Kidney (tissue), 14 donors: Measurements from ENCODE around the gene ALKAL2. TPM values are rescaled to one million over a fixed set of nuclear protein-coding genes. Genes with fewer than 3 reads are reported as not detected.

Experiments
- DNase-seq, 5 donors: peaks; one replicate each; pipeline ENCODE4 v3.0.0-alpha.2; 2013 to 2020
- FAIRE-seq: peaks from 2 replicates; lab custom pipeline; 2012; peaks lifted over from hg19 to GRCh38; lab: Jason Lieb, UNC
- H3K27ac ChIP-seq, 2 donors: one replicate each; pipeline ENCODE4 v1.7.0; 2013; ENCODE audit warnings: low read depth in 2 of 2, low read length in 2 of 2, inconsistent platforms in 1 of 2
- H3K27me3 ChIP-seq: one replicate; pipeline ENCODE4 v1.7.1; 2013; ENCODE audit warnings: low read length, inconsistent platforms; ENCODE audit not compliant: control insufficient read depth, insufficient read depth
- H3K36me3 ChIP-seq, 3 donors: one replicate each; pipeline versions ENCODE4 v1.7.0 to v1.7.1; 2013; ENCODE audit warnings: low read length in 3 of 3, control low read depth in 1 of 3, inconsistent platforms in 1 of 3; ENCODE audit not compliant: insufficient read depth in 3 of 3, control insufficient read depth in 2 of 3
- H3K4me1 ChIP-seq, 3 donors: one replicate each; pipeline versions ENCODE4 v1.7.0 to v1.7.1; 2013; ENCODE audit warnings: low read length in 3 of 3, inconsistent platforms in 1 of 3, low read depth in 1 of 3; ENCODE audit not compliant: control insufficient read depth in 2 of 3, insufficient read depth in 2 of 3
- H3K4me3 ChIP-seq, 3 donors: one replicate each; pipeline versions ENCODE4 v1.7.0 to v1.8.1; 2013; ENCODE audit warnings: low read length in 3 of 3, control low read depth in 1 of 3, inconsistent platforms in 1 of 3
- H3K9ac ChIP-seq, 3 donors: one replicate each; pipeline versions ENCODE4 v1.7.0 to v1.7.1; 2013; ENCODE audit warnings: low read length in 3 of 3, control low read depth in 1 of 3, inconsistent platforms in 1 of 3
- H3K9me3 ChIP-seq, 3 donors: one replicate each; pipeline versions ENCODE4 v1.7.0 to v1.7.1; 2013; ENCODE audit warnings: low read length in 3 of 3, control low read depth in 1 of 3, inconsistent platforms in 1 of 3; ENCODE audit not compliant: control insufficient read depth in 2 of 3, insufficient read depth in 1 of 3
- intact Hi-C: fragments of 100-400 bp; cut with DNase I; formaldehyde crosslinking; loops from one replicate; pipeline ENCODE4 v1.11.1; 2022
- polyA plus RNA-seq: library from polyadenylated mRNA; stranded (reverse); fragments of 350-450 nt; fragmentation: Illumina TruSeq; extraction: RNeasy Lipid Tissue Mini Kit (QIAGEN cat#74804); gene quantifications from one replicate; pipeline ENCODE4 v1.2.3, GENCODE V29; 2014; ENCODE audit warnings: low read depth, low replicate concordance; ENCODE audit not compliant: insufficient read depth
- total RNA-seq: library from RNA; stranded (reverse); fragmentation: NEBNext Ultra II Directional; extraction: Animal tissue kit (Norgen Biotek cat#: 25700); gene quantifications from one replicate; pipeline ENCODE4 v1.2.1, GENCODE V29; 2021
- TF ChIP-seq, protein P1 (sequence below): IDR thresholded peaks from 3 replicates; pipeline ENCODE4 v1.5.1; 2012; ENCODE audit warnings: mild to moderate bottlenecking, moderate library complexity, borderline replicate concordance; ENCODE audit not compliant: insufficient read depth; ENCODE audit errors: extremely low read depth
- donor health status: control.
- donor health status: control.
- donor health status: control.
- donor health status: control.
- donor health status: control.
- donor health status: DM: yes; HTN: yes; CAD: no.
- donor health status: Normal renal cell carcinoma (clear cell type).

Gene ALKAL2
- total and polyA plus RNA-seq, 2 donors from 2014 or later: 8.0 to 18.2 TPM

DNA sequence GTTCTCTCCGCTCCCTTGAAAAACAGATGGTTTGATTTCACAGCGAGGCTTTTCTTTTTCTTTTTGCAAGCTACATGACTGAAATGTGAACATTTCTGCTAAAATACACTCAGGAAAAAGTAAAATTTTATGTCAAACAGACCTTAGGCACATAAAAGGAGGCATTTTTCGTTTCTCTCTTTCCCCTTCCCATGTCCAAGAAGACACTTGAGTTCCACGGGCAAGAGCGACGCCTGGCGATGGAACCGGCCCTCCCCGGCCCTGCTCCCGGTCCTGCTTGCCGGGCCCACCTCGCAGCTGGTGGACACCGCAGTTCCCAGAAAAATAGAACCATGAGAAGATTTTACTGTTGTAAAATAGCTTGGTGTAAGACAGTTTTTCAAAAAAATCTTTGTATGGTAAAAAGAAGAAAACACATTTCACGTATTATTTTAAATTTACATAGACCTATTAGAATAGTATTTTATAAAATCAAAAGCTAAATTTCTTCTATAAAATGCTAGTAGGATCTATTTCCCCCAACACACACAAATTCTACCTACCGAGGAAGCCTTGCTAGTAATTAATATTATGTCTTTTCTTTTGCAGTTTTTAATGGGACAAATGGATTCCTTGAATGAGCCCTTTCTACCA is 2.3 kb upstream of the ALKAL2 start:
- Histone ChIP-seq H3K27me3 (peaks cover 6% of the 10 kb centered on the region), H3K4me3 (peak overlapping the region; percentile 47 to 73 (median 51)), H3K9me3 (no peaks in the 10 kb centered on the region), H3K9ac (peak overlapping the region in 1 of 3 donors; percentile 55), H3K4me1 (peaks cover 0 to 7% (median 0%) of the 10 kb centered on the region in 3 donors), H3K27ac (peak overlapping the region in 1 of 2 donors; percentile 23), H3K36me3 (no peaks in the 10 kb centered on the region)
- intact Hi-C loops: no loop called here
- FAIRE-seq (peak; percentile 90), DNase-seq (peak; percentile 83 to 92 (median 87))
- TF ChIP-seq, protein P1, sequence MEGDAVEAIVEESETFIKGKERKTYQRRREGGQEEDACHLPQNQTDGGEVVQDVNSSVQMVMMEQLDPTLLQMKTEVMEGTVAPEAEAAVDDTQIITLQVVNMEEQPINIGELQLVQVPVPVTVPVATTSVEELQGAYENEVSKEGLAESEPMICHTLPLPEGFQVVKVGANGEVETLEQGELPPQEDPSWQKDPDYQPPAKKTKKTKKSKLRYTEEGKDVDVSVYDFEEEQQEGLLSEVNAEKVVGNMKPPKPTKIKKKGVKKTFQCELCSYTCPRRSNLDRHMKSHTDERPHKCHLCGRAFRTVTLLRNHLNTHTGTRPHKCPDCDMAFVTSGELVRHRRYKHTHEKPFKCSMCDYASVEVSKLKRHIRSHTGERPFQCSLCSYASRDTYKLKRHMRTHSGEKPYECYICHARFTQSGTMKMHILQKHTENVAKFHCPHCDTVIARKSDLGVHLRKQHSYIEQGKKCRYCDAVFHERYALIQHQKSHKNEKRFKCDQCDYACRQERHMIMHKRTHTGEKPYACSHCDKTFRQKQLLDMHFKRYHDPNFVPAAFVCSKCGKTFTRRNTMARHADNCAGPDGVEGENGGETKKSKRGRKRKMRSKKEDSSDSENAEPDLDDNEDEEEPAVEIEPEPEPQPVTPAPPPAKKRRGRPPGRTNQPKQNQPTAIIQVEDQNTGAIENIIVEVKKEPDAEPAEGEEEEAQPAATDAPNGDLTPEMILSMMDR: peak; percentile 77

DNA sequence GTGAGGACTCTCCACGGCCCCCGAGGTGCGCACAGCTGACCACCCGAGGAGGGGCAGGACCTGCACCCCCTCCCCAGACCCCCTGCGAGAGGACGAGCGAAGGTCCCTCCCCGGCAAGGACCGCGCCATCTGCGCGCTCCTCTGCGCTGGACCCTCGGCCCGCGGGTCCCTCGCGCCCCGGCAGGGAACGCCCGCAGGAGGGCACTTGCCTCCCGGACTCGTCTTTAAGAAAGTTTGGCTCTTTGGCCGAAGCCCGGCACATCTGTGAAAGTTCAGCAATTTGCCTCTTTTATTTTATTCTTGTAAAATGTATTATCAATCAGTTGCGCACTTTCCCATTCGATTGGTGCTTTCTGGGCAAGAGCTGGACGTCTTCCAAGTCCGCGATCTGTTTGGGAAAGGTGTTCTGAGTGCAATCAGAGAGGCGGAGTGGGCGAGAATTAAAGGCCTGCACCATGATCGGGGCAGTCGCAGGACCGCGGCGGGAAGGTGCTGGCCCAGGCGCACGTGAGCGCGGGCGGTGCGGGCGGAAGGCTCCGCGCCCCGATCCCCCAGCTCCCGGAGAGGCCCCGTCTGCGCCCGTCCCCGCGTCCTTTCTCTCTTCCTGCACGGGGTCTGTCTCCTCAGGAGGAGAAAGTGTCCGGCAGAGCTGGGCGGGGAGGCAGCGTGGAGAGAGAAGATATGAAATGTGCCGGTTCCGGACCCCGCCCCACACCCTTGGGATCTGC is 1.6 kb upstream of the ALKAL2 start:
- H3K36me3 ChIP-seq: no peaks in the 10 kb centered on the region
- peaks cover 0 to 7% (median 0%) of the 10 kb centered on the region in 3 donors for H3K4me1 ChIP-seq
- intact Hi-C loops: no loop called here
- H3K9ac ChIP-seq: peak overlapping the region in 2 of 3 donors; percentile 34 to 55
- no peaks in the 10 kb centered on the region for H3K9me3 ChIP-seq
- peak overlapping the region in 1 of 2 donors; percentile 23 for H3K27ac ChIP-seq
- TF ChIP-seq, protein P1: no peak
- peak; percentile 33 to 75 (median 42) for DNase-seq
- no peak for FAIRE-seq
- H3K27me3 ChIP-seq: peaks cover 6% of the 10 kb centered on the region
- H3K4me3 ChIP-seq: peak overlapping the region; percentile 47 to 73 (median 51)

DNA sequence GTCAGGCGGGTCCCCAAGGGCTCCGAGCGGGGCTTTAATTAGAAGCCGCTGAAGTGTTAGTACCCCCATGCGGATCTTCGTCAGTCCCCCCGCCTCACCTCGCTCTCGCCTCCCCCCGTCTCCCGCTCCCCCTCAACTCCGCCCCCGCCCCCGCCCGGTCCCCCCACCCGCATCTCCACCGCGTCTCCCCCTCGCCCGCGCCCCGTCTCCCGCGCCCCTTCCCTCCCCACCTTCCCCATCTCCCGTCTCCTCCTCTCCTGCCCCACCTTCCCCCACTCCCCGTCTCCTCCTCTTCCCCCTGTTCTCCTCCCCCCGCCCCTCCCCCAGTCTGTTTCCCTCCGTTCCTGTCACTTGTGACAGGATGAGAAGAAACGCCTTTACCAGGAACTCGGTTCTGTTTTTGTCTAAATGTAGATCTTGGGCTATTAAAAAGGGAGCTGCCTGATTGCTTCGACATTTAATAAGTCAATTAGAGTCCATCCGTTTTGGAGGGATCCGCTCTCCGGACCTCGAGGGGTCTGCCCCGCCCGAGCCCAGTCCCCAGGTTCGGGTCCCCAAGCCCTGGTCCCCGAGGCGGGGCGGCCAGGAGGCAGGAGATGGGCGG is 969 bp upstream of the ALKAL2 start:
- TF ChIP-seq, protein P1: no peak
- no peak for FAIRE-seq
- H3K9me3 ChIP-seq: no peaks in the 10 kb centered on the region
- intact Hi-C loops: no loop called here
- no peak overlapping the region for H3K27ac ChIP-seq
- H3K9ac ChIP-seq: peak overlapping the region in 1 of 3 donors; percentile 34
- peaks cover 6% of the 10 kb centered on the region for H3K27me3 ChIP-seq
- DNase-seq: peak in 2 of 5 donors; percentile 49 to 59
- H3K4me1 ChIP-seq: peaks cover 0 to 7% (median 0%) of the 10 kb centered on the region in 3 donors
- H3K36me3 ChIP-seq: no peaks in the 10 kb centered on the region
- peak overlapping the region in 2 of 3 donors; percentile 51 to 73 for H3K4me3 ChIP-seq
